SH-SY5Y (cell line): ENCODE measurements around the gene ACOXL.

Source experiments
- GATA2 ChIP-seq: IDR thresholded peaks from 2 replicates; pipeline ENCODE4 v1.6.1; 2011; ENCODE audit warnings: mild to moderate bottlenecking, low read depth, low read length
- GATA3 ChIP-seq: IDR thresholded peaks from 2 replicates; pipeline ENCODE4 v1.6.1; 2011; ENCODE audit warnings: low read depth, mild to moderate bottlenecking, low read length, moderate library complexity

GRCh38 chr2:111071600-111072171, 339.3 kb downstream of the ACOXL start:
- TF ChIP-seq GATA2 (no peak), GATA3 (no peak)
